ENCODE measurements around the gene ABHD14A. TPM values are rescaled to one million over a fixed set of nuclear protein-coding genes. Genes with fewer than 3 reads are reported as not detected.

Gene ABHD14A
- total and polyA plus RNA-seq, 9 donors: 5.1 to 36.1 (median 27.4) TPM

DNA sequence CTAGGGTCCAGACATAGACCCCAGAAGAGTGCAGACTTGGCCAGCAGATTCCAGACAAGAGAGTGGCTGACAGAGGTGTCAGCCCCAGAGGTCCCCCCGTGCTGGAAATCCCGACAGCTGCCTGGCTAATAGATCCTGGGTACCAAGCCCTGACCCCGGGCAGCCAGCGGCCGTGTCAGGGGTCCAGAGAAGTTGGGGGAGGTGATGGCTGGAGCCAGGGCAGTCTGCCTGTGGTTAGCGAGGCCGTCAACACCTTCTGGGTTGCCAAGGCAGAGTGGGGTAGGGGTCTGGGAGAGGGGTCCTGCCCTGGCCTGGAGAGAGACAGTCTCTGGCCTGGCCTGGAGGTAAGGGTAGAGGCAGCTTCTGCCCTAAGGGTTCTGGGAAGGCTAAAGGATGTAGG is 45.9 kb downstream of the ABHD14A start:
- Histone ChIP-seq H3K4me3 (no peak overlapping the region), H3K9me3 (no peaks in the 10 kb centered on the region), H3K4me1 (ENCODE audit: insufficient read depth) (no peaks in the 10 kb centered on the region), H3K27me3 (no peaks in the 10 kb centered on the region), H3K36me3 (no peaks in the 10 kb centered on the region), H3K27ac (no peak overlapping the region)
- 92 to 96% (median 93%) methylated on average over 7 of the region's 7 CpGs for WGBS, 3 donors
- no peak for DNase-seq
- intact Hi-C loops (cut with DNase I): no loop called here
- no peak for TF ChIP-seq POLR2A (IDR thresholded peaks at IDR 0.05)
- no peak for TF ChIP-seq EP300 (IDR thresholded peaks at IDR 0.05)
- TF ChIP-seq, protein P1, sequence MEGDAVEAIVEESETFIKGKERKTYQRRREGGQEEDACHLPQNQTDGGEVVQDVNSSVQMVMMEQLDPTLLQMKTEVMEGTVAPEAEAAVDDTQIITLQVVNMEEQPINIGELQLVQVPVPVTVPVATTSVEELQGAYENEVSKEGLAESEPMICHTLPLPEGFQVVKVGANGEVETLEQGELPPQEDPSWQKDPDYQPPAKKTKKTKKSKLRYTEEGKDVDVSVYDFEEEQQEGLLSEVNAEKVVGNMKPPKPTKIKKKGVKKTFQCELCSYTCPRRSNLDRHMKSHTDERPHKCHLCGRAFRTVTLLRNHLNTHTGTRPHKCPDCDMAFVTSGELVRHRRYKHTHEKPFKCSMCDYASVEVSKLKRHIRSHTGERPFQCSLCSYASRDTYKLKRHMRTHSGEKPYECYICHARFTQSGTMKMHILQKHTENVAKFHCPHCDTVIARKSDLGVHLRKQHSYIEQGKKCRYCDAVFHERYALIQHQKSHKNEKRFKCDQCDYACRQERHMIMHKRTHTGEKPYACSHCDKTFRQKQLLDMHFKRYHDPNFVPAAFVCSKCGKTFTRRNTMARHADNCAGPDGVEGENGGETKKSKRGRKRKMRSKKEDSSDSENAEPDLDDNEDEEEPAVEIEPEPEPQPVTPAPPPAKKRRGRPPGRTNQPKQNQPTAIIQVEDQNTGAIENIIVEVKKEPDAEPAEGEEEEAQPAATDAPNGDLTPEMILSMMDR (IDR thresholded peaks at IDR 0.05): no peak

DNA sequence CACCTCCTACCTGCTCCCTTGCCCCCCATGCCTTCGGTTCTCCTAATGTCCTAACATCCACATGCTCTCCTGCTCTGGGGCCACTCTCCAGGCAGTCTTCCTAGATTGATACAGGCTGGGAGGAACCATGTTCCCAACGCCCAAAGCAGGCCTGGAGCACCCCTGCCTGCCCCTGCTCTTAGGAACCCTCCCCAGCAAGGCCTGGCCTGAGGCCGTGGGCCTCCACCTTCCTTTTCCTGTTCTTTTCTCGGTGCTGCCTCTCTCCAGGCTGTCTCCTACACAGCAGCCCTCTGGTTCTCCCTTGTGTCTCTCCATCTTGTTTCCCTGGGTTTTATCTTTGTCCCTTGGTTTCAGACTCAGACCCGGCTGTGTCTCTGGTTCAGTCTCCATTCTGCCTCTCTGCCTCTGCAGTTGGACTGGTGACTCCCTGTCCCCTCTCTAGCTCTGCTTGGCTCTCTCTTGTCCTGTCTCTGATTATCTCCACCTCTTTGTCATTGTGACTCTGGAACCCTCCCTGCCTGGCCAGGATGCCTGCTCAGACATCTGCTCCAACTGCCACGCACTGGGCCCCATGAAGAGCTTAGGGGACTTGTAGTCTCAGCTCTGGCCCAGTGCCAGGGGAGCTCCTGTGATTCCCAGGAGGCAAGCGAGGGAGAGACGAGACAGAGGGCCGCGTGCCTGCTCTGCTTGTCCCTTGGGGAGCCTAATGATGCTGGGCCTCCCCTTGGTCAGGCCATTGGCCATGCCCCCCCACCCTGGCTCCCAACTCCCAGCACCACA is 46.8 kb downstream of the ABHD14A start:
- DNase-seq: peak in 2 of 5 donors; percentile 37 to 44
- no peak overlapping the region for H3K4me3 ChIP-seq
- H3K4me1 ChIP-seq (ENCODE audit: insufficient read depth): no peaks in the 10 kb centered on the region
- TF ChIP-seq, protein P1 (IDR thresholded peaks at IDR 0.05): no peak
- no peak for TF ChIP-seq EP300 (IDR thresholded peaks at IDR 0.05)
- TF ChIP-seq POLR2A (IDR thresholded peaks at IDR 0.05): no peak
- no peaks in the 10 kb centered on the region for H3K9me3 ChIP-seq
- 71 to 74% (median 72%) methylated on average over 10 of the region's 10 CpGs for WGBS, 3 donors
- H3K36me3 ChIP-seq: no peaks in the 10 kb centered on the region
- no peaks in the 10 kb centered on the region for H3K27me3 ChIP-seq
- intact Hi-C loops (cut with DNase I): no loop called here
- peak overlapping the region in 1 of 2 donors; percentile 10 for H3K27ac ChIP-seq

DNA sequence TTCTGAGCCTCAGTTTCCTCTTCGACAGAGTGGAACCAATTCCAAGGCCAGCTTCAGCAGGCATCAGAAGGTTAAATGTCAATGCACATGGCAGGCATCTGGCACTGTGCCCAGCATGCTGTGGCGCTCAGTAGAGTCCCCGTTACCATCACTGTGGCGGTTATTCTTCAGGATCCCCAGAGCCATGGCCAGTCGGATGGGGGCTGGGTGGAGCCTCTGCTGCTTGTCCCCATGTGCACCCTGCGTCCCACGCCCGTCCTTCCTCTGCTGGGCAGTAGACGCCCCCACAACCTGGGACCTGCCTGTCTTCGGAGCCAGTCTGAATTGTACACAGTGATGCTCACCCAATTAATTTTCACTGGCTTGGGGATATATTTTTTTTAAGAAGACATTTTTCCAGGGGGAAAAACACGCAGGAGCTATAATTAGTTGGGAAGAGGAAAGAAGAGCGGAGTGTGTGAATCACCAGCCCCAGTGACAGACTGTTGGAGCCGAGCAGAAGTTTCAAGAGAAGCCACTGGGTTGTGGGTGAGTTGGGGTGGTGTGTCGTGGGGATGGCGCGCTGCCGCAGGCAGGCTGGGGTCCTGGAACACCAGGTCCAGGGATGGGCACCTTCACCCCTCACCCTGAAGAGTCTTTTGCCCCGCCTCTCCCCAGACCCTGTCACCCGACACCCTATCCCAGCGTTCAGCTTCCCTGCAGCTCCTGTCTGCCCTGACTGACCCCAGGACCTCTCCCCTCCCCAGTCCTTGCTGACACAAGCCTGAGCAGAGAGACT is 47.6 kb downstream of the ABHD14A start:
- TF ChIP-seq, protein P1 (IDR thresholded peaks at IDR 0.05): no peak
- Histone ChIP-seq H3K4me1 (ENCODE audit: insufficient read depth) (no peaks in the 10 kb centered on the region), H3K27me3 (no peaks in the 10 kb centered on the region), H3K4me3 (no peak overlapping the region), H3K36me3 (no peaks in the 10 kb centered on the region), H3K27ac (no peak overlapping the region), H3K9me3 (no peaks in the 10 kb centered on the region)
- DNase-seq: no peak
- intact Hi-C loops (cut with DNase I): no loop called here
- 62 to 70% (median 66%) methylated on average over 20 of the region's 20 CpGs for WGBS, 3 donors

DNA sequence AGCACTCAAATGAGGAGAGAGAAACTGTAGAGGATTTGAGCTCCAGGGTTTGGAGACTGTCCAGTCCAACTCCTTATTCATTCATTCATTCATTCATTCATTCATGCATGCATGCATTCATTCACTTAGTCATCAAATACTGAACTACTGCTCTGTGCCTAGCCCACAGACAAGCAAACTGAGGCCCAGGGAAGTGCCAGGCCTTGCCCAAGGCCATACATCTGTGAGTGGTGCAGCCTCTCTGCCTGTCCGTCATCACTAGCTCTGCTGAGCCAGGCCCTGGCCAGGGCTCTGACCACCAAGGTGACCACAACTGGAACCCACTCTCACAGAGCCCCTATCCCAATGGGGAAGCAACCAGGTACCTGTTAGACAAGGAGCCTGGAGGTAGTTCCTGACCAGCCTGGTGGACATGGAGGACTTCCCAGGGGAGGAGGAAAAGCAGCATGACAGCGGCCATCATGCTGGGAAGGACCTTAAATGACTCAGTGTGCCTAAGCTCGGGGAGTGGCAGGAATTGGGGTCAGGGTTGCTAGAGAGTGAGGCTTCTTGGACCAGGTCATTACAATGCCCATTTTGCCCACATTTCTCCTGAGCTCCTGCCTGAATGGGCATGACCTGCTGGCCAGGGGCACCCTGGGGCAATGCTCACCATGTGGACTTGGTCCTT is 48.4 kb downstream of the ABHD14A start:
- 85 to 94% (median 85%) methylated on average over 3 of the region's 3 CpGs for WGBS, 3 donors
- H3K4me1 ChIP-seq (ENCODE audit: insufficient read depth): no peaks in the 10 kb centered on the region
- H3K27ac ChIP-seq: no peak overlapping the region
- H3K4me3 ChIP-seq: no peak overlapping the region
- DNase-seq: no peak
- intact Hi-C loops (cut with DNase I): no loop called here
- no peaks in the 10 kb centered on the region for H3K9me3 ChIP-seq
- H3K27me3 ChIP-seq: no peaks in the 10 kb centered on the region
- TF ChIP-seq, protein P1 (IDR thresholded peaks at IDR 0.05): no peak
- TF ChIP-seq EP300 (IDR thresholded peaks at IDR 0.05): no peak
- no peak for TF ChIP-seq POLR2A (IDR thresholded peaks at IDR 0.05)
- H3K36me3 ChIP-seq: no peaks in the 10 kb centered on the region

Data from ovary (tissue), 9 donors.